ENCODE measurements around the gene SSBP4. TPM values are rescaled to one million over a fixed set of nuclear protein-coding genes. Genes with fewer than 3 reads are reported as not detected.

The SSBP4 gene
- polyA plus RNA-seq, 1 of the 3 experiments (the other 2 are of a cell fraction): 24.9 TPM

- no peaks in the 10 kb centered on the region for H3K27me3 ChIP-seq (ENCODE audit: insufficient read depth)
- H3K9ac ChIP-seq: no peak overlapping the region
- DNase-seq: no peak
- H3K9me3 ChIP-seq: no peaks in the 10 kb centered on the region
- no peak overlapping the region for H3K4me3 ChIP-seq (ENCODE audit: low read depth in 2 of 2, low read length in 1 of 2)
- no peak overlapping the region for H2AFZ ChIP-seq (ENCODE audit: low read depth)
- no peak overlapping the region for H3K4me2 ChIP-seq
- no peaks in the 10 kb centered on the region; a peak in 1 of 4 replicates for H3K4me1 ChIP-seq (ENCODE audit: control insufficient read depth in 1 of 2, insufficient read depth in 2 of 2, low read depth in 1 of 2, low read length in 1 of 2)
- WGBS (ENCODE audit: low lambda C conversion rate): 92% methylated on average over 6 of the region's 8 CpGs
- H4K20me1 ChIP-seq (ENCODE audit: insufficient read depth): peaks cover 44% of the 10 kb centered on the region
- TF ChIP-seq USF1 (IDR thresholded peaks at IDR 0.05; ENCODE audit: borderline replicate concordance, low read depth) (no peak), NFIC (IDR thresholded peaks at IDR 0.05; ENCODE audit: borderline replicate concordance) (no peak), YY1 (IDR thresholded peaks at IDR 0.05; ENCODE audit: low read depth) (no peak), GATA2 (CRISPR knock-in tag; IDR thresholded peaks at IDR 0.05) (no peak), TEAD4 (IDR thresholded peaks at IDR 0.05; ENCODE audit: borderline replicate concordance, insufficient read depth) (no peak), RFX5 (IDR thresholded peaks at IDR 0.05; ENCODE audit: low read length) (no peak), SMC3 (IDR thresholded peaks at IDR 0.05; ENCODE audit: low read depth, low read length) (no peak), CHD2 (IDR thresholded peaks at IDR 0.05; ENCODE audit: low read length, partially characterized antibody) (no peak), FOXM1 (IDR thresholded peaks at IDR 0.05; ENCODE audit: low read depth) (no peak), IRF3 (IDR thresholded peaks at IDR 0.05; ENCODE audit: low read depth, low read length) (no peak), ELF1 (IDR thresholded peaks at IDR 0.05) (no peak), USF2 (IDR thresholded peaks at IDR 0.05; ENCODE audit: borderline replicate concordance, low read depth, low read length) (no peak), RCOR1 (IDR thresholded peaks at IDR 0.05; ENCODE audit: low read length) (no peak), CTCF (IDR thresholded peaks at IDR 0.05) (no peak), SIN3A (IDR thresholded peaks at IDR 0.05; ENCODE audit: borderline replicate concordance, low read depth, low read length) (no peak), REST (IDR thresholded peaks at IDR 0.05; ENCODE audit: low read depth, low read length) (no peak), FOXJ3 (CRISPR knock-in tag; IDR thresholded peaks at IDR 0.05) (no peak)
- H3F3A ChIP-seq (replicated peaks; ENCODE audit: insufficient read depth): peaks cover 8% of the 10 kb centered on the region
- H3K9me2 ChIP-seq: no peaks in the 10 kb centered on the region
- CTCF ChIA-PET: interaction anchor here (1.1 to 6.5 kb wide), 6 partner anchors 12 to 116 kb away, joined by 3 to 63 read pairs (median 8); partner anchors contain the start of gene REX1BD
- no peaks in the 10 kb centered on the region for H3K36me3 ChIP-seq (replicated peaks in 1 of 2; ENCODE audit: control insufficient read depth in 1 of 2, insufficient read depth in 2 of 2, low read length in 1 of 2)
- H3K27ac ChIP-seq (ENCODE audit: low read depth in 2 of 2, low read length in 1 of 2): no peak overlapping the region
- H3K79me2 ChIP-seq (ENCODE audit: insufficient read depth): peaks cover 51% of the 10 kb centered on the region
- POLR2A ChIA-PET: no interaction called here
These were observed 54.0 kb downstream of the SSBP4 start for GRCh38 chr19:18473003-18473705.
